GM06990 (cell line): Measurements from ENCODE around the gene MAPK14.

Experiments used
- DNase-seq: peaks from one replicate; pipeline ENCODE4 v3.0.0-alpha.2; 2011; ENCODE audit not compliant: insufficient read length; ENCODE audit errors: extremely low read depth
- H3K27me3 ChIP-seq: replicated peaks from 2 replicates; pipeline ENCODE4 v1.6.0; 2011; ENCODE audit warnings: low read length; ENCODE audit not compliant: control insufficient read depth, insufficient read depth
- H3K36me3 ChIP-seq: 2 replicates; pipeline ENCODE4 v1.5.1; 2011; ENCODE audit warnings: low read length; ENCODE audit not compliant: control insufficient read depth, insufficient read depth
- H3K4me3 ChIP-seq: replicated peaks from 2 replicates; pipeline ENCODE4 v1.5.1; 2011; ENCODE audit warnings: low read depth, mild to moderate bottlenecking, control low read depth, low read length
- TF ChIP-seq, protein P1 (sequence below): IDR thresholded peaks from 2 replicates; pipeline ENCODE4 v1.5.1; 2011; ENCODE audit warnings: low read length, control low read depth, mild to moderate bottlenecking, inconsistent platforms; ENCODE audit not compliant: insufficient read depth, poor library complexity, severe bottlenecking

The MAPK14 gene

DNA sequence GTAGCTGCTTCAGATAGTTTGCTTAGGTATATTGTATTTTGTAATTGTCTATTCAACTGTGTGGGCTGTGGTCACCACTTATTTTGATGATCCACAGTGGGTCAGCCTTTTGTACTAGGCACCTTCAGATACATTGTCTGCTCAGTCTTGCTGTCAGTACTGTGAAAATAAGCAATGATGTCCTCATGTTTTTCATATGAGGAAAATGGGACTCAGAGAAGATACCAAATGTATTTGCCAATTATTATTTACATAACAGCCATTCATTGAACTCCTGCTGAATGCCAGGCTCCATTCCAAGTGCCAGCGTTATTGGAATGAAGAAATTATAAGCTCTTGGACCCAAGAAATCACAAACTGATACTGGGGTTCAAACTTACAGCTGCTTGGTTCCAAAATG is 28.6 kb downstream of the MAPK14 start:
- H3K27me3 ChIP-seq: no peaks in the 10 kb centered on the region
- H3K4me3 ChIP-seq: no peak overlapping the region
- DNase-seq: no peak
- H3K36me3 ChIP-seq: no peaks in the 10 kb centered on the region; the same call in 1 of the 2 replicates
- TF ChIP-seq, protein P1, sequence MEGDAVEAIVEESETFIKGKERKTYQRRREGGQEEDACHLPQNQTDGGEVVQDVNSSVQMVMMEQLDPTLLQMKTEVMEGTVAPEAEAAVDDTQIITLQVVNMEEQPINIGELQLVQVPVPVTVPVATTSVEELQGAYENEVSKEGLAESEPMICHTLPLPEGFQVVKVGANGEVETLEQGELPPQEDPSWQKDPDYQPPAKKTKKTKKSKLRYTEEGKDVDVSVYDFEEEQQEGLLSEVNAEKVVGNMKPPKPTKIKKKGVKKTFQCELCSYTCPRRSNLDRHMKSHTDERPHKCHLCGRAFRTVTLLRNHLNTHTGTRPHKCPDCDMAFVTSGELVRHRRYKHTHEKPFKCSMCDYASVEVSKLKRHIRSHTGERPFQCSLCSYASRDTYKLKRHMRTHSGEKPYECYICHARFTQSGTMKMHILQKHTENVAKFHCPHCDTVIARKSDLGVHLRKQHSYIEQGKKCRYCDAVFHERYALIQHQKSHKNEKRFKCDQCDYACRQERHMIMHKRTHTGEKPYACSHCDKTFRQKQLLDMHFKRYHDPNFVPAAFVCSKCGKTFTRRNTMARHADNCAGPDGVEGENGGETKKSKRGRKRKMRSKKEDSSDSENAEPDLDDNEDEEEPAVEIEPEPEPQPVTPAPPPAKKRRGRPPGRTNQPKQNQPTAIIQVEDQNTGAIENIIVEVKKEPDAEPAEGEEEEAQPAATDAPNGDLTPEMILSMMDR: no peak

DNA sequence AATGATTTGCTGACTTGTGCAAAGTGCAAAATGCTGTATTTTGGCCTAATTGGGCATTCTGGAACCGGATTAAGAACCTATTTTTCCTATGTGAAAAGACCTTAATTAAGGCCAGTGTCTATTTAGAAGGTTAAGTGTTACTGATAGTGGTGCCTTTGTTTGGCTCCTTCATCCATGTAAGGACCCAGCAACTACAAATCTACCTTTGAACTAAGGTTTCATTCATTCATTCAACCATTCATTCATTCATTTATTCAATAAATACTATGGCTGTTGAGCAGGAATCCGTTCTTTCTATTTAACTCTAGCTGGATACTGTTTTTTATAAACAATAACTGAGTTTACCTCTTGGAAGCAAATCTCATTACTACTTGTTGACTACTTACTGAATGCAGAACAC is 33.6 kb downstream of the MAPK14 start:
- H3K36me3 ChIP-seq: no peaks in the 10 kb centered on the region; the same call in 1 of the 2 replicates
- DNase-seq: no peak
- H3K4me3 ChIP-seq: no peak overlapping the region
- TF ChIP-seq, protein P1: no peak
- no peaks in the 10 kb centered on the region for H3K27me3 ChIP-seq

DNA sequence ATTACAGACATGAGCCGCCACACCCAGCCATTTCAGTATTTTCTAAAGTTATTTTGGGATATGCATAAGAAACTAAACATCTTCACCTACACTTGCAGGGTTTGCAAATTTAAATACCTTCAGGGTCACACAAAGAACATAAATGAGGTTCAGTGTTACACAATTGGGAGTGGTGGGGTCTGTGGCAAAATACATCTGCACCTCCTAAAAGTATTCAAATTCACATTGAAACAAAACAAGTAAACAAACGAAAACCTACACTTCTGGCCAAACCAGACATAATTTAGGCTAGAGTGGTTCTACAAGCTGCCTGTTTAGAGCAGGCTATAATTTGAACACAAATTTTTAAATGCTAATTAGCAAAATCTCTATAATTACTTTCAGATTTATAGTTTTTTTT is 34.6 kb downstream of the MAPK14 start:
- DNase-seq: no peak
- Histone ChIP-seq H3K4me3 (no peak overlapping the region), H3K36me3 (no peaks in the 10 kb centered on the region; the same call in 1 of the 2 replicates), H3K27me3 (no peaks in the 10 kb centered on the region)
- TF ChIP-seq, protein P1: no peak

DNA sequence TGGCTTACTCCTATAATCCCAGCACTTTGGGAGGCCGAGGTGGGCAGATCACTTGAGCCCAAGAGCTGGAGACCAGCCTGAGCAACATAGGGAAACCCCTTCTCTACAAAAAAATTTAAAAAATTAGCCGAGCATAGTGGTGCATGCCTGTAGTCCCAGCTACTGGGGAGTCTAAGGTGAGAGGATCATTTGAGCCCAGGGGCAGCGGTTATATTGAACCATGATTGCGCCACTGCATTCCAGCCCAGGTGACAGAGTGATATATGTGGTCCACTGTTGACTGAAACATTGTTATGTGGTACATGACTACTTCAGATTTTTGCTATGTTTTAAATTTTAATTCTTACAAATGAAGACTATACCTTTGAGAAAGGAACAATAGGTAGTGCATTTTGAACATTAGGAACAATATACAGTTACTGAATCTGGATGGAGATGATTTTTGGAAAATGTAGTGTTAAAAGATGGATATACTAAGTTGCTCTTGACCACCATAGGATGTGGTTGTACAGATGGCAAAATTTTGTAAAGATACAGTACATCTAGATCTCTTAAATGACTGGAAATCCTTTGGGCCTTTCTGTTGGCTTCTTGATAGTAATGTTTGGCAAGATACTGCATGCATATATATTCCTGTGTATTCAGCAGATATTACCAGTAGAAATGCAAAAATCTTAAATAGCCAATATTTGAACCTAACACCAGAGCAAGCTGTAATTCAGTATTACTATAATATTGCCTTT is 35.9 kb downstream of the MAPK14 start:
- Histone ChIP-seq H3K36me3 (no peaks in the 10 kb centered on the region; the same call in 1 of the 2 replicates), H3K4me3 (no peak overlapping the region), H3K27me3 (no peaks in the 10 kb centered on the region)
- DNase-seq: no peak
- TF ChIP-seq, protein P1: no peak

DNA sequence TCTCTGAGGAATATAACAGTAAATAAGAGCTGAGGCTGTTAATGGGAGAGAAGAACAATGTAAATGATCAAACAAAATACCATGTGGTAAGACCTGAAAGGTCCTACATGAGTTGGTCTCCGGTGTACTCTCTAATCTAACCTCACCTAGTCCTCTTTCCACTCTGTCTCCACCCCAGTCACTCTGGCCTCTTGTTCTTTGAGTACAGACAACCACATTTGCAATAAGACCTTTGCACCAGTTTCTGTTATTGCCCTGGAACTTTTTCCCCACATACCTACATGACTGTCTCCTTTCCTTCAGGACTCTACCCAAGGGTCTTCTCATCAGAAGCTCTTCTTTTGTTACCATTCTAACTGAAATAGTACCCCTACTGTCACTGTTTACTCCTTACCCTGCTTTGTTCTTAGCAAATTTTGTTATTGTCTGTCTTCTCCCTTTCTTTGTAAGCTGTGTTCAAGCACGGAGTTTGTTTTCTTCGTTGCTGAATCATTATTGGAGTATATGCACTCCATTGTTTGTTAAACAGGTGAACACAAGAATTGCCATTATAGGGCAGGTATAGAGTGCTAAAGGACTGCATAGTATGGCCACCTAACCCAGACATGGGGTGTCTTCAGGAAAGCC is 37.3 kb downstream of the MAPK14 start:
- TF ChIP-seq, protein P1: no peak
- no peak for DNase-seq
- Histone ChIP-seq H3K36me3 (no peaks in the 10 kb centered on the region; the same call in 1 of the 2 replicates), H3K27me3 (no peaks in the 10 kb centered on the region), H3K4me3 (no peak overlapping the region)
